Kidney capillary endothelial cell (primary cell): ENCODE measurements around the gene C12orf76.

Experiments
- DNase-seq: peaks from one replicate; pipeline ENCODE4 v3.0.0-alpha.2; 2018; ENCODE audit warnings: low spot score

The C12orf76 gene

GRCh38 chr12:109995686-109996482, 52.4 kb downstream of the C12orf76 start, which contains the start of gene GIT2:
GIT2 (minus strand) TSS chr12:109996368; CDS start chr12:109996224, 144 bp downstream.
- DNase-seq, result peak; percentile 89

- no peak for DNase-seq
Observed at GRCh38 chr12:109995361-109995685, 53.0 kb downstream of the C12orf76 start.

- peak; percentile 70 for DNase-seq
Observed at GRCh38 chr12:109994401-109995175, 53.7 kb downstream of the C12orf76 start.

GRCh38 chr12:109993091-109993490, 55.2 kb downstream of the C12orf76 start:
- no peak for DNase-seq

GRCh38 chr12:109991586-109991985, 56.7 kb downstream of the C12orf76 start:
- no peak for DNase-seq
